ENCODE measurements around the gene ACBD3. TPM values are rescaled to one million over a fixed set of nuclear protein-coding genes. Genes with fewer than 3 reads are reported as not detected.

The ACBD3 gene
- total and polyA plus RNA-seq, 2 experiments from 2014 or later = 41.4 to 76.8 TPM

DNA sequence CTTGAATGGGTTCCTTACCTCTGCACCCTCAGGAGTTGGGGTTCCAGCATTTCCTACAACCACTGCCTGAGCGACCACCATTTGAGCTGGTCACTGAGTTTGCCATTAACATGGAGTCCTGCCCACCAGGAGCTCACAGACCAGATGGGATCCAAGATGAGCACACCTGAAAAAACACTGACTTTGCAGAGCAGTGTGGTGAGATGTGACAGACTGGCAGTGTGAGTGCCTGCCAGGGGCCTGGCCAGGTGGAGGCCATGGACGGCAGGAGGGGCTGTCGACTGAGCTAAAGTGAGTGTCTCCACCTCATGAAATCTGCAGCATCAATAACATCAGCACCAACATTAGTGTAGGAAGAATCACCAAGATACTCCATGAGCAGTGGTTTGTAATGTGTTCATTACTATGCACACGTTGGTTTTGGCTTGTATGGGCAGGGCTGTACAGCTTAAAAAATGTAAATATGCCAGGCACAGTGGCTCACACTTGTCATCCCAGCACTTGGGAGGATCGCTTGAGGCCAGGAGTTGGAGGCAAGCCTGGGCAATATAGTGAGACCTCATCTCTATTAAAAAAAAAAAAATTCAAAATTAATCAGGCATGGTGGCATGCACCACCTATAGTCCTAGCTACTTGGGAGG lies 24.8 kb upstream of the ACBD3 start:
- Histone ChIP-seq H2AFZ (no peak overlapping the region), H3K79me2 (ENCODE audit: insufficient read depth) (no peaks in the 10 kb centered on the region), H3K4me3 (no peak overlapping the region), H3K9ac (no peak overlapping the region), H3K36me3 (ENCODE audit: low read depth) (no peaks in the 10 kb centered on the region), H3K27ac (no peak overlapping the region), H3K4me1 (ENCODE audit: insufficient read depth) (no peaks in the 10 kb centered on the region), H3K27me3 (replicated peaks; ENCODE audit: insufficient read depth) (no peaks in the 10 kb centered on the region; the same call in 1 of the 2 replicates), H4K20me1 (ENCODE audit: insufficient read depth) (no peaks in the 10 kb centered on the region), H3K9me2 (ENCODE audit: insufficient read depth) (no peaks in the 10 kb centered on the region), H3K9me3 (ENCODE audit: low read depth) (no peaks in the 10 kb centered on the region), H3F3A (ENCODE audit: insufficient read depth) (no peaks in the 10 kb centered on the region), H3K4me2 (ENCODE audit: unreplicated experiment) (no peak overlapping the region)
- DNase-seq = no peak
- in situ Hi-C loops (cut with MboI) = no loop called here
- WGBS, 2 experiments (ENCODE audit: low coverage in 1 of 2, low lambda C conversion rate in 2 of 2, missing lambda C conversion rate in 2 of 2) = 47 to 52% methylated on average over 5 of the region's 5 CpGs
- no peak for TF ChIP-seq EZH2phosphoT487 (IDR thresholded peaks at IDR 0.05; ENCODE audit: insufficient read depth, low read depth)
- TF ChIP-seq EZH2 (IDR thresholded peaks at IDR 0.05; ENCODE audit: insufficient read depth, poor library complexity, severe bottlenecking) = no peak

DNA sequence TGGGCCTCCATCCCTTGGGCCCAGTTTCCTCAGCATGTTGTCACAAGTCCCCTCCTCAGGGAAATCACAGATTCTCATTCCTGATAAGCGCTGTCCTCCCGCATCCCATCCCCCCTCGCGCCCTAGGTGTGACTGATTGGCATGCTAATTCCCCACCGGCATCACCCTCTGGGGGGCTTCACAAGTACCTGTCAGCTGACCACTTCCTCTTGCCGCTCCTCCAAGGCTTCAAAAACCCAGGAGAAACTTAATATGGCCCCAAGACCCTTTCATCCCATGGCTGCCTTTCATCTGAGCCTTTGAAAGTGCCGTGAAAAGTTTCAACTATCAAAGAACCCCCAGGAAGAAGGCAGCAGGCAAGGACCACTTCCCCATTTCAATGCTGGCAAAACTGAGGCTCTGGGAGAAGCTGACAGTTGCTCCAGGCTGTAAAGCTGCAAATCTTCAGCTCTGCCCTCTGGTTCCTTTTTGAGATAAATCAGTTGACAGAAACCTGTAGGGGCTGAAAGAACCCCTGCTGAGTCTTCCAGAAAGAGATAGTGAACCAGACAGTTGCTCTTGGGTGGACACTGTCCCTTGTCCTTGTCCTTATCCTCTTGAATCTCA lies 24.1 kb upstream of the ACBD3 start:
- WGBS, 2 experiments (ENCODE audit: low coverage in 1 of 2, low lambda C conversion rate in 2 of 2, missing lambda C conversion rate in 2 of 2) = 52 to 60% methylated on average over 7 of the region's 7 CpGs
- DNase-seq = no peak
- Histone ChIP-seq H3K9me3 (ENCODE audit: low read depth) (no peaks in the 10 kb centered on the region), H3K27me3 (replicated peaks; ENCODE audit: insufficient read depth) (no peaks in the 10 kb centered on the region; the same call in 1 of the 2 replicates), H3K27ac (no peak overlapping the region), H3K4me1 (ENCODE audit: insufficient read depth) (no peaks in the 10 kb centered on the region), H3K9ac (no peak overlapping the region), H3F3A (ENCODE audit: insufficient read depth) (no peaks in the 10 kb centered on the region), H4K20me1 (ENCODE audit: insufficient read depth) (no peaks in the 10 kb centered on the region), H3K4me3 (no peak overlapping the region), H3K9me2 (ENCODE audit: insufficient read depth) (no peaks in the 10 kb centered on the region), H3K36me3 (ENCODE audit: low read depth) (no peaks in the 10 kb centered on the region), H3K4me2 (ENCODE audit: unreplicated experiment) (no peak overlapping the region), H3K79me2 (ENCODE audit: insufficient read depth) (no peaks in the 10 kb centered on the region), H2AFZ (no peak overlapping the region)
- in situ Hi-C loops (cut with MboI) = no loop called here
- TF ChIP-seq EZH2 (IDR thresholded peaks at IDR 0.05; ENCODE audit: insufficient read depth, poor library complexity, severe bottlenecking) (no peak), EZH2phosphoT487 (IDR thresholded peaks at IDR 0.05; ENCODE audit: insufficient read depth, low read depth) (no peak)

DNA sequence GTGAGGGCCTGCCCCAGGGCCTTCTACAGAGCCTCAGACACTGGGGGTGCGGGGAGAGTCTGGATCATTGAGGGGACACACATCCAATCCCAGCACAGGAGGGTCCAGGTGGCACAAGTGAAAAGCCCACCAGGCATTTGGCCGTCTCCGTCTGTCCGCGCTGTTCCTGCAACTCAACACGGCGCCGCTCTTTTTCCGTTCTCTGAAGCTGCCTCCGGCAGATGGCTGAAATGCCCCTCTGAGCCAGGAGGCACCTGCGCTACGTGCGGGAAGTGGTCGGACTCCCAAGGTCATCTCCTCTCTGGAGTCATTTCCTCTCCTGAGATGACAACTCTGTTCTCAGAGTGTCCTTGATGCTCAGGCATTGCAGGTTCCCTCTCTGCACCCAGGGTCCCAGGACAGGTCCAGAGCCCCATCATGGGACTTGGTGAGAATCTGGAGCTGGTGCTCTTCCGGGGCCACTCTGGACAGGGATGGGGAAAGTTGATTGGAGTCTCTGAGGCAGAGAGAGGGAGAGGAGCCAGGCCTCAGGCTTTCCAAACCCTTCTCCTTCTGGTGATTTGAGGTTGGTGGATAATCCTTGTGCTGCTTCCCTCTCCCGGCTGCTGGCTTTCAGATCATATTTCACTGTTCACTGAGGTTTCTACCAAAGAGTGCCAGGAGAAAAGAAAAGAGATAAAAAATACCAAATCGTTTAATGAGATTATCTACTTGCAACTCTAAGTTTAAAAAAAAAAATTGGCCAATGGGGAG lies 22.9 kb upstream of the ACBD3 start:
- no peaks in the 10 kb centered on the region for H3K79me2 ChIP-seq (ENCODE audit: insufficient read depth)
- H3K4me2 ChIP-seq (ENCODE audit: unreplicated experiment) = no peak overlapping the region
- no peaks in the 10 kb centered on the region for H3K9me2 ChIP-seq (ENCODE audit: insufficient read depth)
- H3F3A ChIP-seq (ENCODE audit: insufficient read depth) = no peaks in the 10 kb centered on the region
- DNase-seq = no peak
- no peaks in the 10 kb centered on the region for H3K4me1 ChIP-seq (ENCODE audit: insufficient read depth)
- H3K27me3 ChIP-seq (replicated peaks; ENCODE audit: insufficient read depth) = no peaks in the 10 kb centered on the region; the same call in 1 of the 2 replicates
- in situ Hi-C loops (cut with MboI) = no loop called here
- whole genome bisulfite sequencing, 2 experiments (ENCODE audit: low coverage in 1 of 2, low lambda C conversion rate in 2 of 2, missing lambda C conversion rate in 2 of 2) = 73 to 79% methylated on average over 17 of the region's 17 CpGs
- TF ChIP-seq EZH2phosphoT487 (IDR thresholded peaks at IDR 0.05; ENCODE audit: insufficient read depth, low read depth) (no peak), EZH2 (IDR thresholded peaks at IDR 0.05; ENCODE audit: insufficient read depth, poor library complexity, severe bottlenecking) (no peak)
- H2AFZ ChIP-seq = no peak overlapping the region
- no peaks in the 10 kb centered on the region for H3K9me3 ChIP-seq (ENCODE audit: low read depth)
- no peak overlapping the region for H3K4me3 ChIP-seq
- H3K9ac ChIP-seq = no peak overlapping the region
- no peaks in the 10 kb centered on the region for H4K20me1 ChIP-seq (ENCODE audit: insufficient read depth)
- no peak overlapping the region for H3K27ac ChIP-seq
- H3K36me3 ChIP-seq (ENCODE audit: low read depth) = no peaks in the 10 kb centered on the region

DNA sequence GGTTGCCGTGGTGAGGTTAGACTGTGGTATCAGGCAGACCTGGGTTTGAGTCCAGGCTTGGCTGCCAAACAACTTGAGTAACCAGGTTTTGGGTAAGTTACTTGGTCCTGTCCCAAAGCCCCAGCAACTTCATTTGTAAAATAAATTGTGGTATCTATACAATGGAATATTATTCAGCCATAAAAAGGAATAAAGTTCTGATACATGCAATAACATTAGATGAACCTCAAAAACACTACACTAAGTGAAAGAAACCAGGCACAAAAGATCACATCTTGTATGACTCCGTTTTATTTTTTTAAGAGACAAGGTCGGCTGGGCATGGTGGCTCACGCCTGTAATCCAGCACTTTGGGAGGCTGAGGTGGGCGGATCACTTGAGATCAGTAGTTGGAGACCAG lies 20.5 kb upstream of the ACBD3 start:
- H3K79me2 ChIP-seq (ENCODE audit: insufficient read depth) = no peaks in the 10 kb centered on the region
- no peak overlapping the region for H3K4me3 ChIP-seq
- no peaks in the 10 kb centered on the region for H3K4me1 ChIP-seq (ENCODE audit: insufficient read depth)
- H3K9ac ChIP-seq = no peak overlapping the region
- H3K9me3 ChIP-seq (ENCODE audit: low read depth) = no peaks in the 10 kb centered on the region
- DNase-seq = no peak
- no peaks in the 10 kb centered on the region for H3K9me2 ChIP-seq (ENCODE audit: insufficient read depth)
- WGBS, 2 experiments (ENCODE audit: low coverage in 1 of 2, low lambda C conversion rate in 2 of 2, missing lambda C conversion rate in 2 of 2) = 70 to 78% methylated on average over 5 of the region's 5 CpGs
- H3F3A ChIP-seq (ENCODE audit: insufficient read depth) = no peaks in the 10 kb centered on the region
- in situ Hi-C loops (cut with MboI) = no loop called here
- no peaks in the 10 kb centered on the region for H3K36me3 ChIP-seq (ENCODE audit: low read depth)
- TF ChIP-seq EZH2phosphoT487 (IDR thresholded peaks at IDR 0.05; ENCODE audit: insufficient read depth, low read depth) = no peak
- no peak for TF ChIP-seq EZH2 (IDR thresholded peaks at IDR 0.05; ENCODE audit: insufficient read depth, poor library complexity, severe bottlenecking)
- no peaks in the 10 kb centered on the region for H4K20me1 ChIP-seq (ENCODE audit: insufficient read depth)
- H3K4me2 ChIP-seq (ENCODE audit: unreplicated experiment) = no peak overlapping the region
- no peaks in the 10 kb centered on the region; the same call in 1 of the 2 replicates for H3K27me3 ChIP-seq (replicated peaks; ENCODE audit: insufficient read depth)
- no peak overlapping the region for H3K27ac ChIP-seq
- no peak overlapping the region for H2AFZ ChIP-seq
